Measurements from ENCODE around the gene VKORC1.
"Not testable (repeated sequence)": the region's sequence is repeated elsewhere in the genome, so short reads cannot be mapped to it uniquely, and the experiment has no call there.

Gene VKORC1

DNA sequence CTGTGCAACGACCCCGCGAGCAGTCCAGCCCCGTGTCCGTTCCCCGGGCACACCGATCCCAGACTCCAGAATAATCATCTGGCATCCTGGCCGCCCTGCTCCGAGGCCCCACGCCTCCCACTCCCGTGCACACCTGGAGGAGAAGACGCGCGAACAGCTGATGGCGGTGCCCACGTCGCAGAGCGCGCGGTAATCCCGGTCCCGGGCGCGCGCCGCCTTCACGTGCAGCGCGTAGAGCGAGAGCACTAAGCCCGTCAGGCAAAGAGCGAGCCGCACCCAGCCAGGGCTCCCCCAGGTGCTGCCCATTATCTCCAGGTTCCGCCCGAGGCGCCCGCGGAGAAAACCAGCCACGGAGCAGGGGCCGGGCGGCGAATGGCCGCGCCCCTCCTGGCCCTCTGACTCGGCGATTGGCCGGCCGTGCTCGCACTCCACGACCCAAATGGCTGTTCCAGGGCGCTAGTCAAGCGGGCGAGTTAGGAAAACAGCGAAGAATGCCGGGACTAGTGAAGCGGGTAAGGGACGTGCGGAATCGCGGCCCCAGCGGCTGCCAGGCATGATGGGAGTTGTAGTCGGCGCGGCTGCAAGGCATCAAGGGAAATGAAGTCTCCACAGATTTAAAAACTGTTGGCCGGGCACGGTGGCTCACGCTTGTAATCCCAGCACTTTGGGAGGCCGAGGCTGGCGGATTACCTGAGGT is at the start of gene VKORC1:
Gene VKORC1 (minus strand): TSS at position 374 of the 697 bp plus-strand sequence. CDS start 68 bp downstream, at position 306.
- peak; percentile 98 for DNase-seq (ENCODE audit: low read depth)
- TF ChIP-seq, protein P1, sequence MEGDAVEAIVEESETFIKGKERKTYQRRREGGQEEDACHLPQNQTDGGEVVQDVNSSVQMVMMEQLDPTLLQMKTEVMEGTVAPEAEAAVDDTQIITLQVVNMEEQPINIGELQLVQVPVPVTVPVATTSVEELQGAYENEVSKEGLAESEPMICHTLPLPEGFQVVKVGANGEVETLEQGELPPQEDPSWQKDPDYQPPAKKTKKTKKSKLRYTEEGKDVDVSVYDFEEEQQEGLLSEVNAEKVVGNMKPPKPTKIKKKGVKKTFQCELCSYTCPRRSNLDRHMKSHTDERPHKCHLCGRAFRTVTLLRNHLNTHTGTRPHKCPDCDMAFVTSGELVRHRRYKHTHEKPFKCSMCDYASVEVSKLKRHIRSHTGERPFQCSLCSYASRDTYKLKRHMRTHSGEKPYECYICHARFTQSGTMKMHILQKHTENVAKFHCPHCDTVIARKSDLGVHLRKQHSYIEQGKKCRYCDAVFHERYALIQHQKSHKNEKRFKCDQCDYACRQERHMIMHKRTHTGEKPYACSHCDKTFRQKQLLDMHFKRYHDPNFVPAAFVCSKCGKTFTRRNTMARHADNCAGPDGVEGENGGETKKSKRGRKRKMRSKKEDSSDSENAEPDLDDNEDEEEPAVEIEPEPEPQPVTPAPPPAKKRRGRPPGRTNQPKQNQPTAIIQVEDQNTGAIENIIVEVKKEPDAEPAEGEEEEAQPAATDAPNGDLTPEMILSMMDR (IDR thresholded peaks at IDR 0.05; ENCODE audit: low read length, missing control alignments), result no peak
- peak within 1 kb of the TSS; percentile 91 for H3K4me3 ChIP-seq (replicated peaks; ENCODE audit: low read depth, low read length)

- no peak for DNase-seq (ENCODE audit: low read depth)
- no peak overlapping the region for H3K4me3 ChIP-seq (replicated peaks; ENCODE audit: low read depth, low read length)
- TF ChIP-seq, protein P1 (IDR thresholded peaks at IDR 0.05; ENCODE audit: low read length, missing control alignments), result no peak
These were observed 49.1 kb upstream of the VKORC1 start for GRCh38 chr16:31143694-31144148.

GRCh38 chr16:31143011-31143693 is 48.6 kb upstream of the VKORC1 start:
- DNase-seq (ENCODE audit: low read depth), result no peak
- TF ChIP-seq, protein P1 (IDR thresholded peaks at IDR 0.05; ENCODE audit: low read length, missing control alignments), result no peak
- no peak overlapping the region for H3K4me3 ChIP-seq (replicated peaks; ENCODE audit: low read depth, low read length)

DNA sequence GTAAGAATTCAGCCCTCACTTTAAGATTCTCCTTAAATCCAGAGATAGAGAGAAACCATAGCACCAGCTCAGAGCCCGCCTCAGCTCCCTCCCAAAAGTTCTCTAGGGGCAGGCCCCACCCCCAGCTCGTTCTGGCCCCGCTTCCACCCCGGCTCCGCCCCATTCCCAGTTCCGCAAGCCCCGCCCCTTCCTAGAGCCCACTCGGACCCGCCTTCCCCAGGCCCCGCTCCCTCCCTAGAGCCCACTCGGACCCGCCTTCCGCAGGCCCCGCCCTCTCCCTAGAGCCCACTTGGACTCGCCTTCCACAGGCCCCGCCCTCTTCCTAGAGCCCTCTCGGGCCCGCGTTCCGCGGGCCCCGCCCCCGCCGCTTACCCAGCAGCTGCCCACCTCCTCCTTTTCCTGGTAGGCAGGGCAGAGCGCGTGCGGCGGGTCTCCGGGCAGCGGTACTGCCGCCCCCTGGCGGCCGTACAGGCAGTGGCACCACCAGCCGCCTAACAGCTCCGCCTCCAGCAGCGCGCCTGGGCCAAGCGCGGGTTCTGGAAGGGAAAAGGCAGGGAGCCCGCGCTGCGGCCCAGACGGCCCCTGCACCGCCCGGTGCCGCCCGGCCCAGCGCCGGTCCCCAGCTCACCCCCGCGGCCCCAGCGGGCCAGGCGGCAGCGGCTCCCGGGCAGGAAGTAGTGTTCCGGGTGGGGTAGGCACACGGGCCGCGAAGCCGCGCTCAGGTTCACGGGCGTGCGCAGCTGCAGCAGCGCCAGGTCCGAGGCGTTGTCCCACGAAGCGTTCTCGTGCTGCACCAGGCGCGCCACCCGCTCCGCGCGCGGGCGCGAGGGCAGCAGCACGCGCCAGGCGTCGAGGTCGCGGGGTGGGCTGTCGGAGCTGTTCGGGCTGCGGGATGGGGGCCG is 47.8 kb upstream of the VKORC1 start:
- peak overlapping the region; percentile 32 for H3K4me3 ChIP-seq (replicated peaks; ENCODE audit: low read depth, low read length)
- TF ChIP-seq, protein P1 (IDR thresholded peaks at IDR 0.05; ENCODE audit: low read length, missing control alignments), result peak; percentile 73
- peak; percentile 99 for DNase-seq (ENCODE audit: low read depth)

GRCh38 chr16:31141489-31142108 is 47.0 kb upstream of the VKORC1 start:
- no peak for DNase-seq (ENCODE audit: low read depth)
- TF ChIP-seq, protein P1 (IDR thresholded peaks at IDR 0.05; ENCODE audit: low read length, missing control alignments), result no peak
- H3K4me3 ChIP-seq (replicated peaks; ENCODE audit: low read depth, low read length), result peak overlapping the region; percentile 9

GRCh38 chr16:31141071-31141469 is 46.5 kb upstream of the VKORC1 start:
- DNase-seq (ENCODE audit: low read depth); H3K4me3 ChIP-seq (replicated peaks; ENCODE audit: low read depth, low read length): not testable (repeated sequence)
